ENCODE results near the gene TICAM1. TPM values are rescaled to one million over a fixed set of nuclear protein-coding genes. Genes with fewer than 3 reads are reported as not detected.

TICAM1 gene
- total and polyA plus RNA-seq, 2 of the 13 experiments (the other 11 are each of a cell fraction or from before 2014, with no cell fraction given), result 0.33 to 0.95 TPM

- peak; percentile 78; the same call in 1 of the 2 replicates for TF ChIP-seq ZNF318 (CRISPR knock-in tag; IDR thresholded peaks at IDR 0.05)
- TF ChIP-seq ZNF598 (CRISPR knock-in tag; IDR thresholded peaks at IDR 0.05; ENCODE audit: borderline replicate concordance), result no peak
- TF ChIP-seq ZNF513 (CRISPR knock-in tag; conservative IDR thresholded peaks at IDR 0.05), result no peak
- TF ChIP-seq ZNF776 (CRISPR knock-in tag; IDR thresholded peaks at IDR 0.05), result no peak
- no peak for TF ChIP-seq ZNF773 (CRISPR knock-in tag; IDR thresholded peaks at IDR 0.05; ENCODE audit: borderline replicate concordance)
- no peak for TF ChIP-seq ZNF589 (CRISPR knock-in tag; conservative IDR thresholded peaks at IDR 0.05)
- no peak for TF ChIP-seq ZNF850 (CRISPR knock-in tag; conservative IDR thresholded peaks at IDR 0.05)
- no peak for TF ChIP-seq PRDM4 (CRISPR knock-in tag; IDR thresholded peaks at IDR 0.05; ENCODE audit: borderline replicate concordance)
- TF ChIP-seq ZNF740 (CRISPR knock-in tag; IDR thresholded peaks at IDR 0.05), result no peak
- no peak for TF ChIP-seq ZSCAN31 (CRISPR knock-in tag; IDR thresholded peaks at IDR 0.05; ENCODE audit: low read depth)
- TF ChIP-seq RCOR2 (CRISPR knock-in tag; IDR thresholded peaks at IDR 0.05), result 0 out of 2 replicates have a peak, but pooled peaks have one; percentile 26
- TF ChIP-seq MBNL3 (CRISPR knock-in tag; conservative IDR thresholded peaks at IDR 0.05), result no peak
- TF ChIP-seq GRHL1 (CRISPR knock-in tag; conservative IDR thresholded peaks at IDR 0.05), result no peak
- no peak for TF ChIP-seq KAT2B (IDR thresholded peaks at IDR 0.05; ENCODE audit: borderline replicate concordance, low read depth, low read length)
Measured at GRCh38 chr19:4815426-4816201, 15.9 kb downstream of the TICAM1 start (continued).

Measured in HepG2 (cell line).